UCSD-AML1 (cell line): ENCODE data around the gene ZDHHC14.
"Not testable (repeated sequence)": the region's sequence is repeated elsewhere in the genome, so short reads cannot be mapped to it uniquely, and the experiment has no call there.

ENCODE experiments used
- DNase-seq: peaks from one replicate; lab custom pipeline; 2025; ENCODE audit not compliant: unreplicated experiment; lab: John Stamatoyannopoulos, UW

ZDHHC14 gene

GRCh38 chr6:157380458-157380778 is 572 bp upstream of the ZDHHC14 start:
- no peak for DNase-seq

- peak; percentile 63 for DNase-seq
Measured at GRCh38 chr6:157381631-157382621, 936 bp downstream of the ZDHHC14 start.

DNA sequence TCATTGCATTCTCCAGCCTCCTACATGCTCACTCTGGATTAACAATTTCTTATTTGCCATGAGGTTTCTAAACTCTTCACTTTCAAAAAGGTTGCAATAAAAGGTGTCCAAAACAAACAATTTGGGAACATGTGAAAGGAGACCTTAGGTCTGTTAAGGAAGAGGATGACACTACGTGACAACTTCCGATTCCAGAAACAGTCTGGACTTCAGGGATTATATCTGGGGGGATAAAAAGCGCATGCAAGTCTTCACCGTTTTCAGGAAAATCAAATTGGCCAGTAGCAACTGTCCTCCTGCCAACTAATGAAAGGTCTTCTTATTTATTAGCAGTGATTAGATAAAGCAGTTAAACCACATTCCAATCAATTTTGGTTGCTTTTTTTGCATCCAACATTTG is 1.8 kb downstream of the ZDHHC14 start:
- no peak for DNase-seq

GRCh38 chr6:157383471-157383870 is 2.5 kb downstream of the ZDHHC14 start:
- no peak for DNase-seq

- not testable (repeated sequence) for DNase-seq
Measured at GRCh38 chr6:157384962-157385361, 4.0 kb downstream of the ZDHHC14 start.

DNA sequence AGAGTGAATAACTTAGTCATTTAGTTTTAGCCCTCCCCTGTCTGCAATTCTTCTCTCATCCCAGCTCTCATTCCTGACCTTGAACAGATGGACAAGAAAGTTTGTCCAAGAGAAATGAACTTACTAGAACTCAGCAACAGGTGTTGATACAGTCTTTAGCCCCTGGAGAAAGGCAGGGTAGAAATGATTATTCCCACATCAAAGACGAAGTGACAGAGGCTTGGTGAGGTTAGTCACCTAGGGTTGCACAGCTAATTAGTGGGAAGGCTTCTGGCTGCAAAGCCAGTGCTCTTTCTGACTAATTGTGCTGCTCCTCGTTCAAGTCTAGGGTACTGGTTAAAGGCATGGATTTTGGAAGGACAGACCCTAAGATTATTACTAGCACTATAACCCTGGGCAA is 4.5 kb downstream of the ZDHHC14 start:
- no peak for DNase-seq

DNA sequence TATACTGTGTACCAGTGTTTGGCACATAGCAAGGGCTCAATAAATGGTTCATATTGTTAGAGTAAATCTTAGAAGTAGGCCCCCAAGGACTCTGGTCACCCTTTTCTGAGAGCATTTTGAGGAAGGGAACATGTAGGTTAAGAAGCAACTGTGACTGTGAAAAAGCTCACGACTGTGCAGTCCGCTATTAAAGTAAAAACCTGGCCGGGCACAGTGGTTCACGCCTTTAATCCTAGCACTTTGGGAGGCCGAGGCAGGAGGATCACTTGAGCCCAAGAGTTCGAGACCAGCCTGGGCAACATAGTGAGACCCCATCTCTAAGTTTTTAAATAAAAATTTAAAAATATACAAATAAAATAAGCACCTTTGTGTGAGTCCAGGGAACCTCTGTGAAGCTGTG is 5.0 kb downstream of the ZDHHC14 start:
- DNase-seq: no peak

DNA sequence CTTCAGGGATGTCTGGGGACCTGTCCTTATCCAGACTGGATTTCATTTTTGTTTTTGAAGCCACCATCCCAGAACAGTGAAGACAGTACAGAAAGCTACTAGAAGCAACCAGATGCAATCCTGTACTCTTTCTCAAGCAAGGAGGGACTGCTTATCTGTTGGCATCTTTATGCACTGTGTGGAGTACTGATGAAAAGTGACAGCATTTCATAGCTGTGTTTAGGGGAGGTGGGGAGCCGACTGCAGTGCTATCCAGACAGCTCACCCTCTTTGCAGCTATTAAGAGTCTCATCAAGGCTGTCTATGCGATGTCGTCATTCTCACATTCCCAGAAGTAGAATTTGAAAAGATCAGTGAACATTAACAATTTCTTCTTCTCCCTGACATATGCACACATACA is 5.5 kb downstream of the ZDHHC14 start:
- DNase-seq: no peak

DNA sequence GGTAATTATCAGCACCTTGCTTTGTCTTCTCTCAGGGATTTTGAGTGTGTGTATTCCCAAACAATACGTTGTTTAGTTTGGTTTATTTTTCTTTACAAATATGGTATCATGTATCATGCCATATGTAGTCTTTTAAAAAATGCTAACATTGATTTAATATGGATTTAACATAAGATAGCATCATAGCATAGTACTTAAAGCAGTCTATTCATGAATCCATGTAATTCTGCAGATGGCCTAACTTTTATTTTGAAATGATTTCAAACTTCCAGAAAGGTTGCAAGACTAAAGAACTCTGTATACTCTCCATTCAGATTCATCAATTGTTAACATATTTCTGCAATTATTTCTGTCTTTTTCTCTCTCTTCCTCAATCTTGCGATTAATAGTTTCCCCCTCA is 7.9 kb downstream of the ZDHHC14 start:
- no peak for DNase-seq

GRCh38 chr6:157390273-157391060 is 9.5 kb downstream of the ZDHHC14 start:
- DNase-seq: no peak

DNA sequence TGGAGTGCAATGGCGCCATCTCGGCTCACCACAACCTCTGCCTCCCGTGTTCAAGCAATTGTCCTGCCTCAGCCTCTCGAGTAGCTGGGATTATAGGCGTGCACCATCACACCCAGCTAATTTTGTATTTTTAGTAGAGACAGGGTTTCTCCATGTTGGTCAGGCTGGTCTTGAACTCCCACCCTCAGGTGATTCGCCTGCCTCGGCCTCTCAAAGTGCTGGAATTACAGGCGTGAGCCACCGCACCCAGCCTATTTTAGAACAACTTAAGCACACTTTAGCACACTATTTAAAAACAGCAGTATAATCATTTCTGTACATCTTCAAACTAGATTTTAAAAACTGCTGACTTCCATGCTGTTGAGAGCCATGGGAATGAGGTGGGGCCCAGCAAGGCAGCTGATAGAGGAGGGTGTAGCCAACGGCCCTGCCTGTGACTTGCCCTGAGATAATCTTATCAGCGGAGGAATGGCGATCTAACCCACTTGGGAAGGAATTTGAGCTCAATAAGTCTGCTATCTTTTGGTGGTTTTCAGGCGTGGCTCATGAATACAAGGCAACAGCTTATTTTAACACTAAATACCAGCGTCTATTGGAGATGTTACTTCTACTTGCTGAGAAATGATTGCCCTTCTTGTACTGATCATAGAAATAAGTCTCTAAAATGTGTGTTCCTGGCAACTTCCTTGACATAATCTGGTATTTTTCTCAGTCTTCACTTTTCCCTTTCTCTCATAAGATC is 12.1 kb downstream of the ZDHHC14 start:
- no peak for DNase-seq

DNA sequence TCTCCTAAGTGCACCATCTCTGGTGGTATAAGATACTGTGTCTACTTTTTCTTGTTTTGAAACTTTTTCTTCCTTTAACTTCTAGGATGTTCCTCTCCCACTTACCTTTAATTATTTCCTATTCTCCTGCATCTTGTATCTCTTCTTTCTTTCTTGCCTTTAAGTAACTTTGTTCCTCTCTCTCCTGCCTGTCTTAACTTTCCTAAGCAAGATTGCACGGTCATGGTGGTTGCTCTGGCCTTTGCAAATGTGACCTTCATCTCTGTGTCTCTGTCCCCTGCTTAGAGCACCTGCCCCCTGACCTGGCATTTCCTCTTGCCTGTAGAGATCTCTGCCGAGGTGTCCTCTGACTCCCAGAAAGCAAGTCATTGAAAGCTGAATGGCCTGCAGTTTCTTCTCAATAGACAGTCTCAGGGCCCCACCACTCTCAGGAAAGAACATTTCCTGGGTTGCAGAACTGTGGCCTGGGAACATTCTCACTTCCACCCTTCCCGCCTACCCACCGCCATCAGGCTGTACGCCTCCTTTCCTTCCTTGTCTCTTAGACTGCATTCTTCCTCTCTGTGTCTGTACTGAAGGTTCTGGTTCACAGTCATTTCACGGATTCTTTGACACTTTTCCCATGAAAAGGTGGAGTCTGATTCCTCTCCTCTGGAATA is 12.8 kb downstream of the ZDHHC14 start:
- peak; percentile 30 for DNase-seq

DNA sequence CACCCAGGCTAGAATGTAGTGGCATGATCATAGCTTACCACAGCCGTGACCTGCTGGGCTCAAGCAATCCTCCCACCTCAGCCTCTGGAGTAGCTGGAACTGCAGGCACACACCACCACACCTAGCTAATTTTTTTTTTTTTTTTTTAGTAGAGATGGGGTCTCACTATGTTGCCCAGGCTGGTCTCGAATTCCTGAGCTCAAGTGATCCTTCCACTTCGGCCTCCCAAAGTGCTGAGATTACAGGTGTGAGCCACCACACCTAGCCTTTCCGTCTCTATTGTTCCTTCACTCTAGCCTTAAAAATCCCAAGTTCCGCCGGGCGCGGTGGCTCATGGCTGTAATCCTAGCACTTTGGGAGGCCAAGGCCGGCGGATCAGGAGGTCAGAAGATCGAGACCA is 14.2 kb downstream of the ZDHHC14 start:
- not testable (repeated sequence) for DNase-seq

DNA sequence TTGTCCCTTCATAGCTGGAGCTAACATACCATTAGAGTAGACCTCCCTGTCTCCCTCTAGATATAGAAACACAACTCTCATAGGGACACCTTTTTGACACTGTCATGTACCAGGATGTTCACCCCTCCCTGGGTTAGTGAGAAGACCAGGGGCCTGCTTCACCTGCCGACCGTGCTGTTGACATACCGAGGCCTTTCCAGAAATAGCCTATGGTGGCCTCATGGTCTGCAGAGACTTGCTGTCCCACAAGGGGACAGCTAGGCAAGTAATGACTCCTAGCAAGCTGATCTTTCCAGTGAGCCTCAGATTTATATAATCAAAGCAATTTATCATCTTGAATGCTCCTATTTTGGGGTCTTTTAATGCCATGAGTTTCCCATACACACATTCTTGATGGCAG is 15.0 kb downstream of the ZDHHC14 start:
- no peak for DNase-seq

- no peak for DNase-seq
Measured at GRCh38 chr6:157397660-157398059, 16.7 kb downstream of the ZDHHC14 start.

GRCh38 chr6:157398151-157398550 is 17.2 kb downstream of the ZDHHC14 start:
- no peak for DNase-seq

GRCh38 chr6:157400676-157401075 is 19.7 kb downstream of the ZDHHC14 start:
- no peak for DNase-seq

GRCh38 chr6:157401734-157402338 is 20.8 kb downstream of the ZDHHC14 start:
- no peak for DNase-seq

DNA sequence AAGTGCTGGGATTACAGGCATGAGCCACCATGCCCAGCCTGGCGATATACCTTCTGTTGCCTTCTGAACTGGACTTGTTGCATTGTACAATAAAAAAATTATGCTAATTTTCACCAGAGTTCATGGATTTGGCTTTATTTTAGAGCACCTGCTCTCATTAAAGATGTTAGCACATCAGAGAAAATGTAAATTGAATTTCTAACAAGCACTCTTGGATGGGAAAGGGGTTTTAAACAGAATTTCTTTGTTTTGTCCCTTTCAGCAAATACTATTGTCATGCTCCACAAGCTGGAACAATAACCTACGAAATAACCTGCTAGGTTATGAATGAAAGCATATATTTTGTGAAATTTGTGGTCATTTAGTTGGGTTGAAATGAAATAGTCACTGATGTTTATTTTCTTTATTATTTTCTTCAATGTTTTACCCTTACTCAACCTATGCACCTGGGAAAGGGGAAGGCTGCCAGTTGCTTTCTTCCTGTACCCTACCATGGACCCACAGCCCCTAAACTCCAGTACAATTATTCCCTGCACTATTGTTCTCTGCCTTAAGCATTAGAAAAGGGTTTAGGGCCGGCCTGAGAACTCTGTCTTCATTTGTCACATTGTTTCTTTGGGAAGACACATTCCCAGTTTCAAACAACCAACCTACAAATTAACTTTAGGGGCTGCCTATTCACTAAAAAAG is 22.2 kb downstream of the ZDHHC14 start:
- no peak for DNase-seq

- no peak for DNase-seq
Measured at GRCh38 chr6:157403686-157404051, 22.7 kb downstream of the ZDHHC14 start.
